HCT116 (cell line): Measurements from ENCODE around the gene DAGLA. TPM values are rescaled to one million over a fixed set of nuclear protein-coding genes. Genes with fewer than 3 reads are reported as not detected.

Experiments used
- ATAC-seq: fragments of 200-7000 bp; cut with Tn5 transposase; 2 replicates; pipeline ENCODE4 v1.9.1; 2020; ENCODE audit warnings: mild to moderate bottlenecking, moderate library complexity
- BruUV-seq: library from RNA; stranded (reverse); fragments of 400-500 nt; replicated peaks from 2 replicates; lab custom pipeline; 2021; lab: Mats Ljungman, UMichigan
- CTCF ChIA-PET: fragments of 300-600 bp; sonication (Branson Sonifier 250); formaldehyde crosslinking; loops from one replicate; lab custom pipeline; 2021; ENCODE audit warnings: antibody characterized with exemption; lab: Charles Lee
- POLR2A ChIA-PET: fragments of 300-600, 350-600 bp; sonication (Branson Sonifier 250); formaldehyde crosslinking; loops from one replicate; lab custom pipeline; 2021; ENCODE audit warnings: antibody characterized with exemption; lab: Charles Lee
- RAD21 ChIA-PET, 2 experiments: fragments of 300-600 bp; sonication (Branson Sonifier 250); formaldehyde crosslinking; loops; one replicate each; lab custom pipeline; 2023; ENCODE audit warnings: low total read pairs in 2 of 2; ENCODE audit not compliant: uncharacterized antibody in 2 of 2, unreplicated experiment in 2 of 2, low non-redundant PET in 1 of 2; lab: Charles Lee
- DNase-seq: peaks from one replicate; pipeline ENCODE4 v3.0.0-alpha.2; 2010; ENCODE audit warnings: low read depth, low spot score
- H2AFZ ChIP-seq: fragments of 200-600 bp; shearing (Covaris generic), sonication (generic); 2 replicates; pipeline ENCODE4 v1.6.1; 2017; ENCODE audit warnings: low read depth, mixed run types, mixed read lengths, antibody characterized with exemption, low read length; ENCODE audit not compliant: poor library complexity, severe bottlenecking
- H3K27ac ChIP-seq: 2 replicates; pipeline ENCODE4 v1.5.1; 2012; ENCODE audit warnings: low read depth, low read length
- H3K27me3 ChIP-seq: fragments of 200-600 bp; sonication (generic); 2 replicates; pipeline ENCODE4 v1.6.1; 2016; ENCODE audit warnings: mixed run types, low read length, mixed read lengths; ENCODE audit not compliant: insufficient read depth
- H3K36me3 ChIP-seq, 2 experiments: fragments of 200-500 bp in 1 of 2; fragments of 200-600 bp in 1 of 2; sonication (Bioruptor generic) in 1 of 2; sonication (generic) in 1 of 2; 2 replicates each; pipeline versions ENCODE4 v1.5.1 to v1.6.1; 2014 to 2016; ENCODE audit warnings: low read length in 2 of 2, inconsistent platforms in 1 of 2, mixed read lengths in 1 of 2, mixed run types in 1 of 2; ENCODE audit not compliant: insufficient read depth in 2 of 2, control insufficient read depth in 1 of 2
- H3K4me1 ChIP-seq, 2 experiments: fragments of 200-600 bp in 1 of 2; sonication (generic) in 1 of 2; 2 replicates each; pipeline versions ENCODE4 v1.5.1 to v1.6.1; 2012 to 2017; ENCODE audit warnings: low read length in 2 of 2, inconsistent platforms in 1 of 2, mild to moderate bottlenecking in 1 of 2, mixed read lengths in 1 of 2, mixed run types in 1 of 2, moderate library complexity in 1 of 2; ENCODE audit not compliant: insufficient read depth in 2 of 2, control insufficient read depth in 1 of 2
- H3K4me2 ChIP-seq: fragments of 200-600 bp; sonication (generic); 2 replicates; pipeline ENCODE4 v1.6.1; 2017; ENCODE audit warnings: mixed run types, low read length, mixed read lengths
- H3K4me3 ChIP-seq, 2 experiments: fragments of 200-600 bp in 1 of 2; sonication (generic) in 1 of 2; replicated peaks in 1 of 2; 2 replicates each; pipeline ENCODE4 v1.5.1; 2011 to 2016; ENCODE audit warnings: low read length in 2 of 2, control low read depth in 1 of 2, low read depth in 1 of 2, mild to moderate bottlenecking in 1 of 2, mixed read lengths in 1 of 2, mixed run types in 1 of 2
- H3K79me2 ChIP-seq: fragments of 200-600 bp; sonication (generic); 2 replicates; pipeline ENCODE4 v1.6.1; 2017; ENCODE audit warnings: mild to moderate bottlenecking, mixed run types, low read length, moderate library complexity, mixed read lengths; ENCODE audit not compliant: insufficient read depth
- H3K9ac ChIP-seq: fragments of 200-600 bp; sonication (generic); 2 replicates; pipeline ENCODE4 v1.6.1; 2016; ENCODE audit warnings: low read length, mixed read lengths
- H3K9me2 ChIP-seq: fragments of 200-600 bp; sonication (generic), shearing (Covaris generic); 2 replicates; pipeline ENCODE4 v1.6.1; 2017; ENCODE audit warnings: mixed run types, mild to moderate bottlenecking, moderate library complexity; ENCODE audit not compliant: insufficient read depth
- H3K9me3 ChIP-seq, 2 experiments: fragments of 200-500 bp in 1 of 2; fragments of 200-600 bp in 1 of 2; sonication (Bioruptor generic) in 1 of 2; sonication (generic) in 1 of 2; 2 replicates each; pipeline ENCODE4 v1.6.1; 2014 to 2017; ENCODE audit warnings: low read length in 2 of 2, mixed read lengths in 2 of 2, inconsistent platforms in 1 of 2, low read depth in 1 of 2, mild to moderate bottlenecking in 1 of 2, mixed run types in 1 of 2, moderate library complexity in 1 of 2; ENCODE audit not compliant: control insufficient read depth in 1 of 2, insufficient read depth in 1 of 2
- H4K20me1 ChIP-seq: fragments of 200-600 bp; sonication (generic), shearing (Covaris generic); 2 replicates; pipeline ENCODE4 v1.6.1; 2017; ENCODE audit warnings: mixed run types, mild to moderate bottlenecking, moderate library complexity; ENCODE audit not compliant: insufficient read depth
- SP1 ChIP-seq: IDR thresholded peaks from 2 replicates; pipeline ENCODE4 v1.6.1; 2012; ENCODE audit warnings: low read depth
- SRF ChIP-seq: IDR thresholded peaks from 2 replicates; pipeline ENCODE4 v1.6.1; 2012; ENCODE audit warnings: low read depth
- YY1 ChIP-seq: IDR thresholded peaks from 2 replicates; pipeline ENCODE4 v1.6.1; 2011; ENCODE audit warnings: low read length, low read depth, moderate library complexity, mild to moderate bottlenecking; ENCODE audit not compliant: insufficient replicate concordance; ENCODE audit errors: extremely low read depth
- ZNF274 ChIP-seq: fragments of 200-500 bp; sonication (Bioruptor generic); IDR thresholded peaks from 2 replicates; pipeline ENCODE4 v1.6.1; 2014; ENCODE audit warnings: mild to moderate bottlenecking, low read depth, low read length, inconsistent platforms
- intact Hi-C: fragments of 100-400 bp; cut with micrococcal nuclease; formaldehyde crosslinking; loops from 2 replicates; pipeline ENCODE4 v1.10.0; 2022
- total RNA-seq: library from RNA; stranded (reverse); gene quantifications from one replicate; pipeline ENCODE4 v1.2.1, GENCODE V29; 2021; ENCODE audit not compliant: unreplicated experiment
- TF ChIP-seq, protein P1 (sequence below): IDR thresholded peaks from 2 replicates; pipeline ENCODE4 v1.6.1; 2012
- TF ChIP-seq, protein P2 (sequence below): IDR thresholded peaks from 2 replicates; pipeline ENCODE4 v1.6.1; 2012; ENCODE audit warnings: low read depth

DAGLA gene
- total RNA-seq, 1 experiment from 2014 or later: 2.7 TPM

DNA sequence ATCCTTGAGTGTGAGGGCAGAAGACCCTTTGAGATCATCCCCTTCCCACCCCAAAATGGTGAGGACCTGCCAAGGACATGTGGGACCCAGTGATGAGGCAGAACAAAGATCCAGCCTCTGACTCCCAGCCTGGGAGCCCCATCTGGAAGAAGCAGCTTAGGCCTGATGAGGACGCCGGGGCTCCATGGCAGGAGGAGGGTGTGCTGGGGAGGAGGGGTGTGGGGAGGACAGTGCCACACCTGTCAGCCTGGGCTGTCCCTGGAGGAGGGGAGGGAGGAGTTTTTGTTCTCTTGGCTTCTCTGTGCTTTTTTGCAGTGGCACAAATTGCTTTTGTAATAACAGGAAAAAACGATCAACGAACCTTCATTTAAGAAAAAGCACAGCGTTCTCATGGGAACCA, 44.4 kb upstream of the DAGLA start:
- H3K79me2 ChIP-seq: no peaks in the 10 kb centered on the region
- H3K9ac ChIP-seq: no peak overlapping the region
- H3K9me2 ChIP-seq: no peaks in the 10 kb centered on the region
- no peaks in the 10 kb centered on the region for H3K9me3 ChIP-seq
- no peaks in the 10 kb centered on the region for H3K27me3 ChIP-seq
- CTCF ChIA-PET: interaction anchor here (1.6 to 2.2 kb wide), 3 partner anchors 153 to 190 kb away, joined by 3 to 8 read pairs (median 6); no protein-coding TSS in a partner anchor
- H4K20me1 ChIP-seq: no peaks in the 10 kb centered on the region
- H3K4me3 ChIP-seq: no peak overlapping the region
- POLR2A ChIA-PET: no interaction called here
- no peak overlapping the region for H2AFZ ChIP-seq
- BruUV-seq: no TSS peak
- peaks cover 2 to 18% of the 10 kb centered on the region in 2 experiments; a peak in 2 of 4 replicates for H3K4me1 ChIP-seq
- no peak overlapping the region for H3K4me2 ChIP-seq
- intact Hi-C loops: no loop called here
- no peak for TF ChIP-seq SP1
- TF ChIP-seq, protein P1, sequence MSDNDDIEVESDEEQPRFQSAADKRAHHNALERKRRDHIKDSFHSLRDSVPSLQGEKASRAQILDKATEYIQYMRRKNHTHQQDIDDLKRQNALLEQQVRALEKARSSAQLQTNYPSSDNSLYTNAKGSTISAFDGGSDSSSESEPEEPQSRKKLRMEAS: no peak
- TF ChIP-seq, protein P2, sequence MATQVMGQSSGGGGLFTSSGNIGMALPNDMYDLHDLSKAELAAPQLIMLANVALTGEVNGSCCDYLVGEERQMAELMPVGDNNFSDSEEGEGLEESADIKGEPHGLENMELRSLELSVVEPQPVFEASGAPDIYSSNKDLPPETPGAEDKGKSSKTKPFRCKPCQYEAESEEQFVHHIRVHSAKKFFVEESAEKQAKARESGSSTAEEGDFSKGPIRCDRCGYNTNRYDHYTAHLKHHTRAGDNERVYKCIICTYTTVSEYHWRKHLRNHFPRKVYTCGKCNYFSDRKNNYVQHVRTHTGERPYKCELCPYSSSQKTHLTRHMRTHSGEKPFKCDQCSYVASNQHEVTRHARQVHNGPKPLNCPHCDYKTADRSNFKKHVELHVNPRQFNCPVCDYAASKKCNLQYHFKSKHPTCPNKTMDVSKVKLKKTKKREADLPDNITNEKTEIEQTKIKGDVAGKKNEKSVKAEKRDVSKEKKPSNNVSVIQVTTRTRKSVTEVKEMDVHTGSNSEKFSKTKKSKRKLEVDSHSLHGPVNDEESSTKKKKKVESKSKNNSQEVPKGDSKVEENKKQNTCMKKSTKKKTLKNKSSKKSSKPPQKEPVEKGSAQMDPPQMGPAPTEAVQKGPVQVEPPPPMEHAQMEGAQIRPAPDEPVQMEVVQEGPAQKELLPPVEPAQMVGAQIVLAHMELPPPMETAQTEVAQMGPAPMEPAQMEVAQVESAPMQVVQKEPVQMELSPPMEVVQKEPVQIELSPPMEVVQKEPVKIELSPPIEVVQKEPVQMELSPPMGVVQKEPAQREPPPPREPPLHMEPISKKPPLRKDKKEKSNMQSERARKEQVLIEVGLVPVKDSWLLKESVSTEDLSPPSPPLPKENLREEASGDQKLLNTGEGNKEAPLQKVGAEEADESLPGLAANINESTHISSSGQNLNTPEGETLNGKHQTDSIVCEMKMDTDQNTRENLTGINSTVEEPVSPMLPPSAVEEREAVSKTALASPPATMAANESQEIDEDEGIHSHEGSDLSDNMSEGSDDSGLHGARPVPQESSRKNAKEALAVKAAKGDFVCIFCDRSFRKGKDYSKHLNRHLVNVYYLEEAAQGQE: no peak
- no peak for TF ChIP-seq SRF
- no peak for TF ChIP-seq YY1
- no peak for TF ChIP-seq ZNF274
- TF ChIP-seq, all 23 proteins: peak for 0
- no peak overlapping the region for H3K27ac ChIP-seq
- ATAC-seq (no peak), DNase-seq (no peak)
- RAD21 ChIA-PET: interaction anchor here in 1 of 2 experiments (1.1 kb wide), 1 partner anchor 68 kb away, joined by 3 read pairs; no protein-coding TSS in a partner anchor
- no peaks in the 10 kb centered on the region for H3K36me3 ChIP-seq
